ENCODE measurements around the gene CGNL1. TPM values are rescaled to one million over a fixed set of nuclear protein-coding genes. Genes with fewer than 3 reads are reported as not detected.

CGNL1 gene
- total and polyA plus RNA-seq, 2 experiments from 2014 or later = 11.4 to 13.1 TPM

DNA sequence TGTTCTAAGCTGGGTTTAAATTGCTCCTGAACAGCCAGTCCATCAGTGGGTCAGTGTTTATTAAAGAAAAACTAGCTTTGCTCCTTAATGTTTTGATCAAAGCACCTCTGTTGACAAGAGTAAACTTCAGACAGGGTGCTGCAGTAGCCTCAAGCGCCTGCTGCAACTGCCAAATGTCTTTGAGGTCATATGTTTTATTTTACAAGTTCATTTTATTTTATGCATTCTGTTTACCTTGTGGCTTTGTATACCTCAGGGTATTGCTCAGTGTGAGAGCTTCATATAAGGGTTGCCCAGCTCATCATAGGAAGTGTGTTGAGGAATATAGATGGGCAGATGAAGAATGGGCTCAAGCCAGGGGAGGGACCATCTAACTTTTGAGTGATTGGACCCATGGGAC is 223.9 kb downstream of the CGNL1 start:
- Histone ChIP-seq H3K4me2 (peak overlapping the region; percentile 60), H2AFZ (no peak overlapping the region), H3K4me3 (no peak overlapping the region), H3K9me3 (ENCODE audit: low read depth) (no peaks in the 10 kb centered on the region), H3K36me3 (replicated peaks; ENCODE audit: insufficient read depth, low read depth) (no peaks in the 10 kb centered on the region), H3K79me2 (peaks cover 64% of the 10 kb centered on the region), H3K27ac (peak overlapping the region; percentile 89), H3K27me3 (no peaks in the 10 kb centered on the region), H3K9me2 (replicated peaks; ENCODE audit: insufficient read depth) (no peaks in the 10 kb centered on the region), H3K4me1 (ENCODE audit: insufficient read depth) (peaks cover 24% of the 10 kb centered on the region), H4K20me1 (ENCODE audit: insufficient read depth, poor library complexity, severe bottlenecking) (no peaks in the 10 kb centered on the region)
- WGBS (ENCODE audit: low lambda C conversion rate, missing lambda C conversion rate) = 68% methylated on average over 1 of the region's 1 CpG
- DNase-seq (ENCODE audit: low spot score) = no peak
- TF ChIP-seq EZH2phosphoT487 (IDR thresholded peaks at IDR 0.05; ENCODE audit: low read depth, severe bottlenecking, unreplicated experiment) = no peak
- TF ChIP-seq EZH2 (IDR thresholded peaks at IDR 0.05; ENCODE audit: borderline replicate concordance) = no peak
- no peak for TF ChIP-seq CTCF (IDR thresholded peaks at IDR 0.05; ENCODE audit: poor library complexity)

Small RNAs within 50 kb of the gene (small RNA-seq; reads per million reads assigned to genes)
- gene RNU6-844P = not detected

Other genes with a start within 250 kb of the CGNL1 start
- 15.5 and 20.3 TPM in 2 replicates for gene MYZAP, start 215.4 kb downstream of the CGNL1 start, total RNA-seq
- 12.0 and 17.0 TPM in 2 replicates for gene MYZAP, start 215.4 kb downstream of the CGNL1 start, polyA plus RNA-seq

All from hepatocyte (in vitro differentiated cells).